Esophagus muscularis mucosa (tissue), 4 donors: ENCODE data around the gene TM4SF4. TPM values are rescaled to one million over a fixed set of nuclear protein-coding genes. Genes with fewer than 3 reads are reported as not detected.

Experiments used
- DNase-seq: peaks from one replicate; pipeline ENCODE4 v3.0.0-alpha.2; 2017; ENCODE audit errors: extremely low spot score
- H3K27ac ChIP-seq, 4 donors: fragments of 200-600 bp; sonication (generic); replicated peaks in 1 of 4; 1 replicate in 3 of 4; 2 replicates in 1 of 4; pipeline ENCODE4 v1.5.1; 2016 to 2019; ENCODE audit warnings: mild to moderate bottlenecking in 1 of 4
- H3K27me3 ChIP-seq, 4 donors: fragments of 200-600 bp; sonication (generic); one replicate each; pipeline versions ENCODE4 v1.5.1 to v1.6.0; 2016 to 2019
- H3K36me3 ChIP-seq, 4 donors: fragments of 200-600 bp; sonication (generic); one replicate each; pipeline ENCODE4 v1.5.1; 2016 to 2019
- H3K4me1 ChIP-seq, 4 donors: fragments of 200-600 bp; sonication (generic); one replicate each; pipeline ENCODE4 v1.5.1; 2016 to 2019
- H3K4me3 ChIP-seq, 4 donors: fragments of 200-600 bp; sonication (generic); 1 replicate in 2 of 4; 2 replicates in 2 of 4; pipeline ENCODE4 v1.5.1; 2016 to 2019; ENCODE audit warnings: mild to moderate bottlenecking in 4 of 4, moderate library complexity in 1 of 4
- H3K9me3 ChIP-seq, 4 donors: fragments of 200-600 bp; sonication (generic); 1 replicate in 3 of 4; 2 replicates in 1 of 4; pipeline ENCODE4 v1.5.1; 2016 to 2019
- EP300 ChIP-seq: sonication (generic); formaldehyde crosslinking; IDR thresholded peaks from one replicate; pipeline ENCODE4 v1.6.1; 2017; ENCODE audit warnings: antibody characterized with exemption
- POLR2A ChIP-seq: fragments of 450-650 bp; IDR thresholded peaks from one replicate; pipeline ENCODE4 v1.6.1; 2017; ENCODE audit warnings: antibody characterized with exemption, moderate library complexity, mild to moderate bottlenecking, low read depth
- POLR2AphosphoS5 ChIP-seq, 2 donors: sonication (generic); formaldehyde crosslinking; IDR thresholded peaks; one replicate each; pipeline ENCODE4 v1.6.1; 2017; ENCODE audit warnings: antibody characterized with exemption in 2 of 2
- WGBS: methylation state at CpG from one replicate; pipeline ENCODE4 v1.1.5; 2018; 5-methylcytosine and 5-hydroxymethylcytosine counted together
- intact Hi-C: fragments of 100-400 bp; cut with DNase I; formaldehyde crosslinking; loops from one replicate; pipeline ENCODE4 v1.15.1; 2023
- total RNA-seq, 4 donors: library from RNA; depleted of rRNA; stranded (reverse); fragments of >200 nt; gene quantifications; one replicate each; pipeline versions ENCODE4 v1.1.0 to v1.2.1, GENCODE V29; 2016
- TF ChIP-seq, protein P1 (sequence below), 3 experiments: fragments of 200-600 bp in 2 of 3; fragments of 450-650 bp in 1 of 3; sonication (generic) in 2 of 3; IDR thresholded peaks; one replicate each; pipeline ENCODE4 v1.5.1; 2017 to 2019; ENCODE audit warnings: antibody characterized with exemption in 3 of 3, mild to moderate bottlenecking in 2 of 3, moderate library complexity in 1 of 3

The TM4SF4 gene
- total RNA-seq, 4 donors from 2014 or later = 0.11 to 5.5 (median 2.7) TPM; not detected in 1

DNA sequence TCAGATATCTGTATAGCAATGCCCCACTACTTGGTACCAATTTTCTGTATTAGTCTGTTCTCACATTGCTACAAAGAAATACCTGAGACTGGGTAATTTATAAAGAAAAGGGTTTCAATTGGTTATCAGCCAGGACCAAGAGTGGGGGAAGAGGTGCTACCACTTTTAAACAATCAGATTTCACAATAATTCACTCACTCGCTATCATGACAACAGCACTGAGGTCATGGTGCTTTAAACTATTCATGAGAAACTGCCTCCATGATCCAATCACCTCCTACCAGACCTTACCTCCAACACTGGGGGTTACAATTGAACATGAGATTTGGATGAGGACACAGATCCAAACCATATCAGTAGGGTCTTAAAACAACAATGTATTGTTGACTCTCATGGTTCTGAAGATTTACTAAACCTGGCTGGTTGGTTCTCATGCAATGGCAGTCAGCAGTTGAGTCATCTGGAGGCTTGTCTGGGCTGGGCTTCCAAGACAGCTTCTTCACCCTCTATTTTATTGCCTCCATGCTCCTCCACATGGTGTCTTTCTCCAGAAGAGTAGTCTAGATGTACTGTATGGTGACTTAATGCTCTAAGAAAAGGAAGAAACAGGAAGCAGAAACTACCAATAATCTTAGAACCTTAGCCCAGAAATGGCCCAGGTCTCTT, 21.2 kb upstream of the TM4SF4 start:
- TF ChIP-seq POLR2A = no peak
- TF ChIP-seq, protein P1, sequence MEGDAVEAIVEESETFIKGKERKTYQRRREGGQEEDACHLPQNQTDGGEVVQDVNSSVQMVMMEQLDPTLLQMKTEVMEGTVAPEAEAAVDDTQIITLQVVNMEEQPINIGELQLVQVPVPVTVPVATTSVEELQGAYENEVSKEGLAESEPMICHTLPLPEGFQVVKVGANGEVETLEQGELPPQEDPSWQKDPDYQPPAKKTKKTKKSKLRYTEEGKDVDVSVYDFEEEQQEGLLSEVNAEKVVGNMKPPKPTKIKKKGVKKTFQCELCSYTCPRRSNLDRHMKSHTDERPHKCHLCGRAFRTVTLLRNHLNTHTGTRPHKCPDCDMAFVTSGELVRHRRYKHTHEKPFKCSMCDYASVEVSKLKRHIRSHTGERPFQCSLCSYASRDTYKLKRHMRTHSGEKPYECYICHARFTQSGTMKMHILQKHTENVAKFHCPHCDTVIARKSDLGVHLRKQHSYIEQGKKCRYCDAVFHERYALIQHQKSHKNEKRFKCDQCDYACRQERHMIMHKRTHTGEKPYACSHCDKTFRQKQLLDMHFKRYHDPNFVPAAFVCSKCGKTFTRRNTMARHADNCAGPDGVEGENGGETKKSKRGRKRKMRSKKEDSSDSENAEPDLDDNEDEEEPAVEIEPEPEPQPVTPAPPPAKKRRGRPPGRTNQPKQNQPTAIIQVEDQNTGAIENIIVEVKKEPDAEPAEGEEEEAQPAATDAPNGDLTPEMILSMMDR (IDR thresholded peaks at IDR 0.05) = no peak
- no peak for TF ChIP-seq EP300
- no peak for TF ChIP-seq POLR2AphosphoS5 (IDR thresholded peaks at IDR 0.05)
- WGBS = 88% methylated on average over 1 of the region's 1 CpG
- Histone ChIP-seq H3K4me3 (no peak overlapping the region), H3K36me3 (no peaks in the 10 kb centered on the region), H3K27ac (no peak overlapping the region), H3K27me3 (no peaks in the 10 kb centered on the region), H3K9me3 (peaks cover 0 to 8% (median 0%) of the 10 kb centered on the region in 4 donors), H3K4me1 (peaks cover 8 to 16% (median 14%) of the 10 kb centered on the region in 4 donors)
- intact Hi-C loops = no loop called here
- peak; percentile 7 for DNase-seq

DNA sequence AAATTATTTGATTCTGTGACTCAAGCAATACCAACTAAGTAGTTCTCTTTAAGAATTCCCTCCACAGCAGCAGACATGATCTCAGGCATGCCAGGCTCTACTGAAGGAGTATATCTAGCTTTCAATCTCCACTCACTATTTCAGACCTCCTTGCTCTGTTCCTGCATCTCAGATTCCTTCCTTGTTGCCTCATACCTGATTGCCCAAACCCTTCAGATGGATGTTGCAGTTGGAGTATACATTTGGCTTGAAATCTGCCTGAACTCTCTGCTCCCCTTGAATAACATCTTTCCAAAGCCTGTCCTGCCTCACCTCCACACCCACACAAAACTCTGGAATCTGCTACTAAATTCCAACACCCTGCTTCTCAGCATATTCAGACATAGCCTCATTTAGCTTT, 19.8 kb upstream of the TM4SF4 start:
- Histone ChIP-seq H3K4me3 (no peak overlapping the region), H3K27me3 (no peaks in the 10 kb centered on the region), H3K4me1 (peaks cover 2 to 9% (median 8%) of the 10 kb centered on the region in 4 donors), H3K27ac (no peak overlapping the region), H3K9me3 (peaks cover 0 to 8% (median 0%) of the 10 kb centered on the region in 4 donors), H3K36me3 (no peaks in the 10 kb centered on the region)
- TF ChIP-seq POLR2A (no peak), POLR2AphosphoS5 (IDR thresholded peaks at IDR 0.05) (no peak), EP300 (no peak)
- TF ChIP-seq, protein P1 (IDR thresholded peaks at IDR 0.05) = no peak
- intact Hi-C loops = no loop called here
- DNase-seq = peak; percentile 57

DNA sequence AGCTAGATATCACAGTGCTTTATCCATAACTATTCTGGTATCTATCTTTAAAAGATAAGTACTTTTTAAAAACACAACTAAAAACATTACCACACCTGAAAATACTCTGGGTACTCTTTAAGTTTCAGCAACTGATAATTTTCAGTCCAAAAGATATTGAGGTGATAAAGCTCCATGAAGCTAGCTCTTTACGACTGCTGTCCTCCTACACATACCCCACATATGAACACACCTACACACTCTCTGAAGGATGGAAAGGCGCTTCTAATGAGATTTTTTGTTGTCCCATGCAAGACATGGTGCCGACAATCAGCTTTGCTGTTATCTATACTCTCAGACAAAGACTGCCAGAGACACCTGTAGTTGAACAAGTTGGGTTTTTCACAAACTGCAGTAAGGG, 19.1 kb upstream of the TM4SF4 start:
- DNase-seq = peak; percentile 24
- WGBS = 81% methylated on average over 3 of the region's 3 CpGs
- Histone ChIP-seq H3K27me3 (no peaks in the 10 kb centered on the region), H3K4me1 (peaks cover 0 to 10% (median 8%) of the 10 kb centered on the region in 4 donors), H3K27ac (no peak overlapping the region), H3K36me3 (no peaks in the 10 kb centered on the region), H3K9me3 (peaks cover 0 to 8% (median 0%) of the 10 kb centered on the region in 4 donors), H3K4me3 (no peak overlapping the region)
- TF ChIP-seq, protein P1 (IDR thresholded peaks at IDR 0.05) = no peak
- TF ChIP-seq POLR2A (no peak), POLR2AphosphoS5 (IDR thresholded peaks at IDR 0.05) (no peak), EP300 (no peak)
- intact Hi-C loops = no loop called here

DNA sequence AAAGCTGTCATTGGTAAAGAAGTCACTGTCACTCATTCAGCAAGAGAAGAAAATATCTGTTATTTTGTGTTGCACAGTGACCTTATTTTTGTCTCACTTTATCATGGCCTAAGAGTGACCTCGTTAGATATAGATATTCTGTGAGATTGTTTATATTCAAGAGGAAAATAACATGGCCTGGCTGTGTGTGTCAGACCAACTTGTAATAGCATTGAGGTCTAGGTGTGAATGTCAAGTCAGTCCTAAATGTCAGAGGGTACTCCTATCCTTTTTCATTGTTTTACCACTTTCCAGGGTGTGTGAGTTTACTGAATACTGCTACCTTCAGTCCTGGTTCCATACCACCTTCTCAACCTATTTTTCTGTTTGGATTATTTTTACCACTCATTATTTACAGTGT, 18.5 kb upstream of the TM4SF4 start:
- H3K9me3 ChIP-seq = peaks cover 0 to 8% (median 0%) of the 10 kb centered on the region in 4 donors
- WGBS = 83% methylated on average over 1 of the region's 1 CpG
- no peaks in the 10 kb centered on the region for H3K27me3 ChIP-seq
- intact Hi-C loops = no loop called here
- no peak for TF ChIP-seq EP300
- no peak overlapping the region for H3K4me3 ChIP-seq
- no peaks in the 10 kb centered on the region for H3K36me3 ChIP-seq
- H3K4me1 ChIP-seq = peaks cover 0 to 17% (median 11%) of the 10 kb centered on the region in 4 donors
- no peak overlapping the region for H3K27ac ChIP-seq
- DNase-seq = peak; percentile 21

DNA sequence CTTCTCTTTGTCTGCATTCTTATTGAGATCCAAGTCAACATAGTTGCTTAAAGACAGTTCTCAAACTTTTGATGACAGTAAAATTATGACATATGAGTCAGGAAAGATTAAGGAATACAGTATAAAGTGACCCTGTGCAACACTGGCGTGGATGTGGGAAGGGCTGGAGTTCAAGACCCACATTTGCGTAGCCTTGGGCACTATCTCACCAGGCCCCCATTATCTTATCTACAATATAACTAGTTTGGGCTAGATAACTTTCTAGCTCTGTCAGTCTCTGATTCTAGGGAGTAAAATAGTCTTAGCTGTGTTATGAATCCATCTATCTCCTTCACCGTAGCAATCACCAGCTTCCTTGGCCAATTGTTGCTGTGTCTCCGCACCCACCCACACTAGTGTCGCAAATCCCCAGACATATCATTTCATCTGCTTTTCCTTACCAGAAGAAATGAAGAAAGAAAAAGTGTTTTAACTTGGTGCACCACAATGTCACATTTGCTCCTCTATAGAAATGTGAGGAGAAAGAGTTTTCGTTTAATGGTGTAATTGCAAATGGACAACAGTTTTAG, 14.9 kb upstream of the TM4SF4 start:
- intact Hi-C loops = no loop called here
- peak overlapping the region in 3 of 4 donors; percentile 1 to 40 (median 3) for H3K27ac ChIP-seq
- no peak overlapping the region for H3K4me3 ChIP-seq
- peak; percentile 31 for DNase-seq
- TF ChIP-seq, protein P1 (IDR thresholded peaks at IDR 0.05) = no peak
- TF ChIP-seq POLR2A (no peak), POLR2AphosphoS5 (IDR thresholded peaks at IDR 0.05) (no peak), EP300 (no peak)
- no peaks in the 10 kb centered on the region for H3K27me3 ChIP-seq
- H3K4me1 ChIP-seq = peaks cover 0 to 17% (median 12%) of the 10 kb centered on the region in 4 donors
- WGBS = 92% methylated on average over 6 of the region's 6 CpGs
- H3K9me3 ChIP-seq = no peaks in the 10 kb centered on the region
- H3K36me3 ChIP-seq = no peaks in the 10 kb centered on the region
